Superior temporal gyrus (tissue), 1 donor: Measurements from ENCODE around the gene ZFHX2.

Source experiments
- DNase-seq: peaks from one replicate; pipeline ENCODE4 v3.0.0-alpha.2; 2016; ENCODE audit errors: extremely low spot score

The ZFHX2 gene

GRCh38 chr14:23518709-23519108 is 32.9 kb downstream of the ZFHX2 start:
- no peak for DNase-seq

GRCh38 chr14:23517650-23518326 is 33.8 kb downstream of the ZFHX2 start:
- DNase-seq: no peak

GRCh38 chr14:23514644-23514957 is 37.0 kb downstream of the ZFHX2 start:
- peak; percentile 75 for DNase-seq

- DNase-seq: peak; percentile 84
Measured at GRCh38 chr14:23513818-23514643, 37.5 kb downstream of the ZFHX2 start.

GRCh38 chr14:23513005-23513817 is 38.4 kb downstream of the ZFHX2 start:
- peak; percentile 93 for DNase-seq

- DNase-seq: peak; percentile 42
Measured at GRCh38 chr14:23512156-23512555, 39.4 kb downstream of the ZFHX2 start.

GRCh38 chr14:23494223-23494622 is 57.3 kb downstream of the ZFHX2 start:
- no peak for DNase-seq

GRCh38 chr14:23492618-23493272 is 58.8 kb downstream of the ZFHX2 start:
- DNase-seq: no peak

GRCh38 chr14:23487216-23487615 is 64.3 kb downstream of the ZFHX2 start:
- DNase-seq: no peak

- no peak for DNase-seq
Measured at GRCh38 chr14:23486036-23486435, 65.5 kb downstream of the ZFHX2 start.

GRCh38 chr14:23485326-23485725 is 66.2 kb downstream of the ZFHX2 start:
- DNase-seq: no peak

- peak; percentile 84 for DNase-seq
Measured at GRCh38 chr14:23483236-23483854, 68.2 kb downstream of the ZFHX2 start.

GRCh38 chr14:23482823-23483148 is 68.8 kb downstream of the ZFHX2 start:
- no peak for DNase-seq

GRCh38 chr14:23481979-23482822 is 69.4 kb downstream of the ZFHX2 start:
- DNase-seq: peak; percentile 45

GRCh38 chr14:23481362-23481970 is 70.1 kb downstream of the ZFHX2 start:
- DNase-seq: no peak

GRCh38 chr14:23478109-23478759 is 73.3 kb downstream of the ZFHX2 start:
- peak; percentile 88 for DNase-seq

GRCh38 chr14:23470947-23471346 is 80.6 kb downstream of the ZFHX2 start:
- DNase-seq: no peak
